NCI-H2196 (cell line): ENCODE data around the gene NRP1.

Experiments used
- DNase-seq: peaks from one replicate; lab custom pipeline; 2025; ENCODE audit not compliant: unreplicated experiment; lab: John Stamatoyannopoulos, UW

NRP1 gene

GRCh38 chr10:33350041-33350440 is 15.6 kb upstream of the NRP1 start:
- DNase-seq, result no peak

GRCh38 chr10:33349268-33349667 is 14.8 kb upstream of the NRP1 start:
- no peak for DNase-seq

GRCh38 chr10:33347211-33347610 is 12.7 kb upstream of the NRP1 start:
- no peak for DNase-seq

- no peak for DNase-seq
Observed at GRCh38 chr10:33345236-33345635, 10.8 kb upstream of the NRP1 start.

- no peak for DNase-seq
Observed at GRCh38 chr10:33344676-33345075, 10.2 kb upstream of the NRP1 start.

- DNase-seq, result no peak
Observed at GRCh38 chr10:33341637-33342036, 7.2 kb upstream of the NRP1 start.

- no peak for DNase-seq
Observed at GRCh38 chr10:33337326-33337957, 3.0 kb upstream of the NRP1 start.

- no peak for DNase-seq
Observed at GRCh38 chr10:33336582-33337325, 2.3 kb upstream of the NRP1 start.

GRCh38 chr10:33335801-33336581 is 1.5 kb upstream of the NRP1 start:
- DNase-seq, result no peak

GRCh38 chr10:33335551-33335800 is 1.0 kb upstream of the NRP1 start:
- no peak for DNase-seq

- DNase-seq, result peak; percentile 22
Observed at GRCh38 chr10:33334805-33335550, 511 bp upstream of the NRP1 start.

GRCh38 chr10:33333260-33334101 is 986 bp downstream of the NRP1 start:
- no peak for DNase-seq

- no peak for DNase-seq
Observed at GRCh38 chr10:33332183-33333065, 2.0 kb downstream of the NRP1 start.

GRCh38 chr10:33331379-33331694 is 3.1 kb downstream of the NRP1 start:
- no peak for DNase-seq

- peak; percentile 63 for DNase-seq
Observed at GRCh38 chr10:33330543-33331378, 3.7 kb downstream of the NRP1 start.

- DNase-seq, result no peak
Observed at GRCh38 chr10:33329178-33329577, 5.3 kb downstream of the NRP1 start.

- DNase-seq, result no peak
Observed at GRCh38 chr10:33328253-33328652, 6.2 kb downstream of the NRP1 start.

GRCh38 chr10:33327751-33328150 is 6.7 kb downstream of the NRP1 start:
- no peak for DNase-seq

GRCh38 chr10:33326933-33327332 is 7.5 kb downstream of the NRP1 start:
- no peak for DNase-seq
